ENCODE data around the gene CCDC91.

Gene CCDC91

GRCh38 chr12:28536088-28536487 is 345.8 kb downstream of the CCDC91 start:
- DNase-seq (ENCODE audit: low spot score): no peak

GRCh38 chr12:28537474-28537873 is 347.2 kb downstream of the CCDC91 start:
- no peak for DNase-seq (ENCODE audit: low spot score)

- DNase-seq (ENCODE audit: low spot score): no peak
Measured at GRCh38 chr12:28539691-28540323, 349.6 kb downstream of the CCDC91 start.

- no peak for DNase-seq (ENCODE audit: low spot score)
Measured at GRCh38 chr12:28540324-28540714, 350.1 kb downstream of the CCDC91 start.

- DNase-seq (ENCODE audit: low spot score): no peak
Measured at GRCh38 chr12:28543021-28543890, 353.0 kb downstream of the CCDC91 start.

- DNase-seq (ENCODE audit: low spot score): no peak
Measured at GRCh38 chr12:28550757-28551704, 360.8 kb downstream of the CCDC91 start.

- DNase-seq (ENCODE audit: low spot score): no peak
Measured at GRCh38 chr12:28552251-28552970, 362.2 kb downstream of the CCDC91 start.

- DNase-seq (ENCODE audit: low spot score): no peak
Measured at GRCh38 chr12:28555748-28556147, 365.5 kb downstream of the CCDC91 start.

- no peak for DNase-seq (ENCODE audit: low spot score)
Measured at GRCh38 chr12:28558250-28558649, 368.0 kb downstream of the CCDC91 start.

GRCh38 chr12:28563286-28563685 is 373.0 kb downstream of the CCDC91 start:
- DNase-seq (ENCODE audit: low spot score): no peak

- no peak for DNase-seq (ENCODE audit: low spot score)
Measured at GRCh38 chr12:28563936-28564335, 373.7 kb downstream of the CCDC91 start.

GRCh38 chr12:28568118-28568517 is 377.9 kb downstream of the CCDC91 start:
- no peak for DNase-seq (ENCODE audit: low spot score)

GRCh38 chr12:28568704-28569103 is 378.4 kb downstream of the CCDC91 start:
- no peak for DNase-seq (ENCODE audit: low spot score)

GRCh38 chr12:28569698-28570411 is 379.6 kb downstream of the CCDC91 start:
- DNase-seq (ENCODE audit: low spot score): no peak

GRCh38 chr12:28570811-28571210 is 380.6 kb downstream of the CCDC91 start:
- DNase-seq (ENCODE audit: low spot score): no peak

GRCh38 chr12:28574746-28575592 is 384.7 kb downstream of the CCDC91 start:
- DNase-seq (ENCODE audit: low spot score): no peak

- no peak for DNase-seq (ENCODE audit: low spot score)
Measured at GRCh38 chr12:28575593-28576205, 385.4 kb downstream of the CCDC91 start.

- DNase-seq (ENCODE audit: low spot score): no peak
Measured at GRCh38 chr12:28578361-28578760, 388.1 kb downstream of the CCDC91 start.

- no peak for DNase-seq (ENCODE audit: low spot score)
Measured at GRCh38 chr12:28578833-28579252, 388.6 kb downstream of the CCDC91 start.
